Activated CD4-positive, alpha-beta T cell treated with anti-CD3 and anti-CD28 coated beads, Interleukin-2, Interleukin-4, amounts not matched to agents 100 ng/mL and 50 ng/mL, durations not matched to agents 16 hours and 8 hours (primary cell): ENCODE results near the gene STEAP3.

Experiments
- DNase-seq: peaks from one replicate; pipeline ENCODE4 v3.0.0-alpha.2; 2020; ENCODE audit warnings: low spot score

The STEAP3 gene

GRCh38 chr2:119246884-119247843 is 23.5 kb downstream of the STEAP3 start:
- no peak for DNase-seq

GRCh38 chr2:119247844-119248271 is 24.2 kb downstream of the STEAP3 start:
- no peak for DNase-seq

- no peak for DNase-seq
Observed at GRCh38 chr2:119248311-119248710, 24.7 kb downstream of the STEAP3 start.

- DNase-seq, result no peak
Observed at GRCh38 chr2:119248751-119249150, 25.1 kb downstream of the STEAP3 start.

GRCh38 chr2:119249311-119249710 is 25.7 kb downstream of the STEAP3 start:
- no peak for DNase-seq

- no peak for DNase-seq
Observed at GRCh38 chr2:119249855-119250717, 26.5 kb downstream of the STEAP3 start.

- DNase-seq, result no peak
Observed at GRCh38 chr2:119250718-119251290, 27.2 kb downstream of the STEAP3 start.

GRCh38 chr2:119251652-119252051 is 28.0 kb downstream of the STEAP3 start:
- DNase-seq, result no peak

GRCh38 chr2:119252186-119253113 is 28.8 kb downstream of the STEAP3 start:
- DNase-seq, result no peak

GRCh38 chr2:119253114-119253702 is 29.6 kb downstream of the STEAP3 start:
- DNase-seq, result no peak

- no peak for DNase-seq
Observed at GRCh38 chr2:119253760-119254600, 30.3 kb downstream of the STEAP3 start.

- DNase-seq, result no peak
Observed at GRCh38 chr2:119254601-119255080, 31.0 kb downstream of the STEAP3 start.

- DNase-seq, result no peak
Observed at GRCh38 chr2:119255760-119256581, 32.3 kb downstream of the STEAP3 start.

- DNase-seq, result no peak
Observed at GRCh38 chr2:119256582-119256921, 32.9 kb downstream of the STEAP3 start.

- no peak for DNase-seq
Observed at GRCh38 chr2:119257198-119257597, 33.6 kb downstream of the STEAP3 start.

GRCh38 chr2:119259296-119259860 is 35.7 kb downstream of the STEAP3 start:
- DNase-seq, result no peak

- DNase-seq, result no peak
Observed at GRCh38 chr2:119260646-119261492, 37.2 kb downstream of the STEAP3 start.
